PFSK-1 (cell line): Measurements from ENCODE around the gene TOMM70.

Experiments used
- FOXP2 ChIP-seq: optimal IDR thresholded peaks from 2 replicates; pipeline ENCODE3; 2011; ENCODE audit warnings: borderline replicate concordance, control low read depth, inconsistent platforms; ENCODE audit not compliant: insufficient read depth; ENCODE audit errors: extremely low read length, extremely low read depth
- POLR2AphosphoS5 ChIP-seq: IDR thresholded peaks from 2 replicates; pipeline ENCODE4 v1.6.1; 2012; ENCODE audit warnings: low read depth, mild to moderate bottlenecking, control low read depth, low read length, moderate library complexity
- REST ChIP-seq, 2 experiments: IDR thresholded peaks; 2 replicates each; pipeline versions ENCODE4 v1.6.1 to v1.8.0; 2011 to 2012; ENCODE audit warnings: low read depth in 2 of 2, low read length in 2 of 2, control low read depth in 1 of 2, inconsistent platforms in 1 of 2, mild to moderate bottlenecking in 1 of 2, moderate library complexity in 1 of 2; ENCODE audit not compliant: insufficient read depth in 1 of 2
- SIN3A ChIP-seq: IDR thresholded peaks from 2 replicates; pipeline ENCODE4 v1.6.1; 2012; ENCODE audit warnings: mild to moderate bottlenecking, low read length, moderate library complexity, borderline replicate concordance; ENCODE audit not compliant: insufficient read depth
- TAF1 ChIP-seq: IDR thresholded peaks from 2 replicates; pipeline ENCODE4 v1.6.1; 2012; ENCODE audit warnings: low read length, control low read depth, borderline replicate concordance; ENCODE audit not compliant: insufficient read depth

TOMM70 gene

DNA sequence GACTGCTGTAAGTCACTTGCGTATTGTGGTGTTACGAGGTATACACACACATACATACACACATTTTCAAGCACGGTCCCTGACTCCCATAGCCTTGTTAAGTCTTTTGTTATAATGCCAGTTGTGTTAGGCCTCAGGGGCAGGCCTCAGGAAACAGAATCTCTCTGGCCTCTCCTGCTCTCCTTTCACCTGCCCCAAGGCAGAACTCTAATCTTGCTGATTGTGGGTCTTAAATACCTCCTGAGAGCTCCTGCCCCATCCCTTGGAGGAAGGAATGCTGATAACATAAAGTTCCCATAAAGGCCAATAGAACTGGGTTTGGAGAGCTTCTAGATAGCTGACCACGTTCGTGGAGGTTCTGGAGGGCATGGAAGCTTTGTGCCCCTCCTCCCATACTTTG, 70.2 kb downstream of the TOMM70 start:
- TF ChIP-seq REST (IDR thresholded peaks at IDR 0.05; ENCODE audit: insufficient read depth in 1 of 2, low read depth in 2 of 2, low read length in 2 of 2), result no peak
- TF ChIP-seq SIN3A, result no peak
- TF ChIP-seq FOXP2, result no peak
- TF ChIP-seq POLR2AphosphoS5, result no peak
- no peak for TF ChIP-seq TAF1

DNA sequence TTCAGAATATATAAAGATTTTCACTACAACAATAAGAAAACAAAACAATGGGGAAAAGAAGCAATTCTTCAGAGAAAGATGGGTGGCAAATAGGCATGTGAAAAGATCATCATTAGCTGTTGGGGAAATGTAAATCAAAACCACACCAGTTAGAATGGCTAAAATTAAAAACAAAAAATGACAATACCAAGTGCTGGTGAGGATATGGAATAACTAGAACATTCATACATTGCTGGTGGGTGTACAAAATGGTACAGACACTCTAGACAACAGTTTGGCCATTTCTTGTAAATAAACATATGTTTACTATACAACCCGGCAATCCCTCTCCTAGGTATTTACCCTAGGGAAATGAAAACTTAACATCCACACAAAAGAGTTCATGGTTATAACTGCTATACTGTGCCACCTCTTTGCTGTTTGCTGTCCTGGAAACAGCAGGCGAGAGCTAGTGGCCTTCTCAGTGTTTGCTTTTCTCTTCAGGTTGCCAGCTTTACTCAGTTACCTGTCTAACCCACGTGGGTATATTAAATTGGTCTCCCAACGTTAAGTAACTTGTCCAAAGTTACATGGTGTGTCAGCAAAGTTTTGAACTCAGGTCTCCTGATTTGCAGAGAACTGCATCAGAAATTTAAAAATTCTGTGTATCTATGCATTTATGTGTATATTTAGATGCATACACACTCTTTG, 70.9 kb downstream of the TOMM70 start:
- TF ChIP-seq SIN3A, result no peak
- TF ChIP-seq FOXP2, result no peak
- no peak for TF ChIP-seq POLR2AphosphoS5
- TF ChIP-seq TAF1, result no peak
- no peak for TF ChIP-seq REST (IDR thresholded peaks at IDR 0.05; ENCODE audit: insufficient read depth in 1 of 2, low read depth in 2 of 2, low read length in 2 of 2)

GRCh38 chr3:100325827-100326226, 75.1 kb downstream of the TOMM70 start:
- no peak for TF ChIP-seq FOXP2
- TF ChIP-seq REST (IDR thresholded peaks at IDR 0.05; ENCODE audit: insufficient read depth in 1 of 2, low read depth in 2 of 2, low read length in 2 of 2), result no peak
- no peak for TF ChIP-seq SIN3A
- TF ChIP-seq POLR2AphosphoS5, result no peak

- TF ChIP-seq SIN3A (no peak), REST (IDR thresholded peaks at IDR 0.05; ENCODE audit: insufficient read depth in 1 of 2, low read depth in 2 of 2, low read length in 2 of 2) (no peak), POLR2AphosphoS5 (no peak), TAF1 (no peak), FOXP2 (no peak)
Observed at GRCh38 chr3:100324044-100324443, 76.8 kb downstream of the TOMM70 start.

DNA sequence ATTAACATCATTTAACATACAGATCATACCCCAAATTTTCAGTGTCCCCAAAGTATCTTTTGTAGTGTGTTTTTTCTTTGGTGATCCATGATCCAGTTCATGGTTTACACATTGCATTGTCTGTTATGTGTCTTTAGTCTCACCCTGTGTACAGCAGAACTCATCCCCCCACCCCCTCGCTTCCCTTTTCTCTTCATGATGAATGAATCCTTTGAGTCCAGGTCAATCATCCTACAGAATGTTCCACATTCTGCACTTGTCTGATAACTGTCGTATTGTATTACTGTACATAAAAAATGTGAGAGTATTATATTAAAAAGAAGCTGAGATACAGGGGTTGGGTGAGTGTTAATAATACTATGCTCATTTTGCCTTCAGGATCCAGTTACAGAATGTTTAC, 80.9 kb downstream of the TOMM70 start:
- TF ChIP-seq POLR2AphosphoS5, result no peak
- TF ChIP-seq SIN3A, result no peak
- no peak for TF ChIP-seq REST (IDR thresholded peaks at IDR 0.05; ENCODE audit: insufficient read depth in 1 of 2, low read depth in 2 of 2, low read length in 2 of 2)
- TF ChIP-seq TAF1, result no peak
- TF ChIP-seq FOXP2, result no peak
